ENCODE data around the gene BMPR2.

The BMPR2 gene

DNA sequence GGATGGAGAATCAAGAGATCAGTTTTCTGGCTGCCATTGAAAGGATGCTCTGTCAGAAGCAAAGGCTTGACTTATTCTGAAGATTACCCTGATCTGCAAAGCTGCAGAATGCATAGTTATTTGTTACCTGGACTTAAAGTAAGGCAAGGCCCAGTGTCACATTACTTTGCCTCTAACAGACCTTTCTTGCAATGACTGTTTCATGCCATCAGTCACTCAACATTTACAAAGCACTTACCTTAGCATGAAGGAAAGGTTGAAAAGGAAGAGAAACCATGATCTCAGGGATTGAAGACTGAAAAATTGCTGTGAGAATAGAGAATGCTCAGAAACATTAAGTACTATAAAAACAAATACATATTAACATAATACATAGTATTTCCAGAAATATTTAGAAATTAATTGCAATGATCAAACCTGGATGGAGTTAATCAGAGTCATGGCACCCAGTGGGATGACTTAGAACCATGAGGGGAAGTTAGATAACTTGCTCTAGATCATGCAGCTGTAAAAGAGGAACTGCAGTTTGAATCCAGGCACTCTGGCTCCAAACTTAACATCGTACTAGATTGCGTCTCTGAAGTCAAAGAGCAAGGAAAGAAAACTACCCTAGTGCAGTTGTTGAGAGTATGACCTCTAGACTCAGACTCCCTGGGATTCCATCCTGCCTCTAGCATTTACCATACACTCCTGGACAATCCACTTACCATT lies 232.2 kb downstream of the BMPR2 start:
- no peak for DNase-seq

DNA sequence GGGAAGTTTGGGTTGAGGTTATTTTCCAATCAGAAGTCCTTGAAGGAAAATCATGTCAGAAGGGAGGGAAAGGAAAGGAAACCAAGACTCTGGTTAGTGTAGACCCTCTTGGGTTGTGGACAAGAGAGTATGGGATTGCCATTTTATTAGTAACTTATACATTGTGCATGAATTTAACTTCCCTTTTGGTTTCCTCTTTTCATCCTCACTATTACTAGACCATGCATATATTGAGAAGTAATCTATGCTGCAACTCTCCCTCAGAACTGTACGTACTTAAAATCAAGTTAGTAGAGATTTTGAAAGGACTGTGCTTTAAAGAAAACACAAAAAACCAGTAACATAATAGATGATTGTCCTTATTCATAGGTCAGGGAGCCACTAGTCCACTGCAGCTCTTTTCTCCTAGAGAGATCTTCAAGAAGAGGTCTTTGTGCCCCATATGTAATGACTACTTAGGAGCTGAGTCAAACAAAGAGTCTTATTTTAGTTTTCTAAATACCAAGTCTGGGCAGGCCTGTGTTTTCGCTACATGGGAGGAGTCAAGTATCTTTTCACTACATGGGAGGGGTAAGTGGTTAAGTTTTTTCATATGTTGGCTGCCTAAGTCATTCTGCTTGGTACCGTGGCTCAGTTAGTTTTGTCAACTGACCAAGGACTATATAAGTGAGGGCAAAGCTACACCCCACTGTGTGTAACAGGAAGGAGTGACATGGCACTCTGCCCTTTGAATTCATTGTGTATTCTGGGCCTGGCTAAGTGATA lies 233.4 kb downstream of the BMPR2 start:
- DNase-seq: no peak

DNA sequence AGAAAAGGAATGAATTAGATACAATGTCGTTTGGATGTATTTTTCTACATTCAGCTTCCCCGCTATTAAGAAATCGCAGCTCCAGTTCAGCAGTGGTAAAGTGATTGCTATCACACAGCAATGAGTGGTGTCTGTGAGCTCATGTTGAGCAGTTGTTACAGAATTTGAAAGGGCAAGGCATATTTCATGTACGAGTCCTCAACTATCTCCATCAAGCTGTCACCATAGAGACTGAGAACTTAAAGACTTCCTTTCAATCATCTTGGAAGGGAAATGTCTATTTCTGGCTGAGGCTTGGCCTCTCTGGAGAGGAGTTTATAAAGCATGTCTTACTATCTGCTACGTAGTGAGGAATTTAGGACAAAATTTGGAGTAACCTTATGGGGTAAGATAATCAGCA lies 234.3 kb downstream of the BMPR2 start:
- no peak for DNase-seq

DNA sequence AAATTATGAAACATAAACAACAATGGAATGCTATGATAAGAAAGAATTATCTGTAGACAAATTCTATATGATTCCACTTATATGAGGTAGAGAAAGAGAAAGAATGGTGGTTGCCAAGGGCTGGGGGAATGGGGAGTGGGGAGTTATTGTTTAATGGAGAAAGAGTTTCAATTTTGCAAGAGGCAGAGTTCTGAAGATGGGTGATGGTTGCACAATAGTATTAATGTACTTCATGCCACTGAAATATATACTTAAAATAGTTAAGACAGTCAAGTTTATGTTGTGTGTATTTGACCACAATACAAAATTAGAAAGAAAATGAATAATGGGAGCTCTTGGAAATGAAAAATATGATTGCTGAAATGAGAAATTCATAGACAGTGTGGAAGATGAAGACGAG lies 236.0 kb downstream of the BMPR2 start:
- no peak for DNase-seq

DNA sequence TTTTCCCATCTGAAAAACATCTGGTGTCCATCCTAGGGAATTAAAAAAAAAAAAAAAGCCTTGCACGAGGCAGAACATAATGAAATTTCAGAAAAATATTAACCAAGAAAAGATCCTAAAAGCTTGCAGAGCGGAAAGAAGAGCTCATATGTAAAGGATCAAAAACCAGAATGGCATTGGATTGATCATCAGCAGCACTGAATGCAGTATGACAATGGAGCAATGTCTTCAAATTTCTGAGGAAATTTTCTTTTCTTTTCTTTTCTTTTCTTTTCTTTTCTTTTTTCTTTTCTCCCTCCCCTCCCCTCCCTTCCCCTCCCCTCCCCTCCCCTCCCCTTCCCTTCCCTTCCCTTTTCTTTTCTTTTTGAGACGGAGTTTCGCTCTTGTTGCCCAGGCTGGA lies 237.4 kb downstream of the BMPR2 start:
- no peak for DNase-seq

Measured in kidney glomerular epithelial cell (primary cell).